ENCODE measurements around the gene KRTDAP. TPM values are rescaled to one million over a fixed set of nuclear protein-coding genes. Genes with fewer than 3 reads are reported as not detected.

KRTDAP gene
- total and polyA plus RNA-seq, 2 donors from 2014 or later: not detected

GRCh38 chr19:35459414-35460082 is 30.7 kb downstream of the KRTDAP start:
- H3K4me1 ChIP-seq (ENCODE audit: control insufficient read depth in 2 of 3, insufficient read depth in 2 of 3, low read depth in 1 of 3, low read length in 3 of 3): peaks cover 5 to 17% (median 11%) of the 10 kb centered on the region in 3 donors
- TF ChIP-seq CTCF (IDR thresholded peaks at IDR 0.05; ENCODE audit: borderline replicate concordance, extremely low read depth, insufficient read depth): no peak
- H3K9me3 ChIP-seq (ENCODE audit: control insufficient read depth in 2 of 3, insufficient read depth in 1 of 3, low read length in 3 of 3): no peaks in the 10 kb centered on the region
- no peaks in the 10 kb centered on the region for H3K27me3 ChIP-seq (ENCODE audit: control insufficient read depth, insufficient read depth, low read length)
- H3K36me3 ChIP-seq (ENCODE audit: control insufficient read depth in 2 of 3, insufficient read depth in 3 of 3, low read length in 3 of 3): no peaks in the 10 kb centered on the region
- no peak for FAIRE-seq
- H3K4me3 ChIP-seq (ENCODE audit: low read length in 3 of 3): no peak overlapping the region
- intact Hi-C loops (cut with DNase I): loop anchor here (10.0 kb wide), 1 partner anchor 105 kb away; the partner anchor contains the start of gene FFAR3
- H3K27ac ChIP-seq (ENCODE audit: low read depth in 2 of 2, low read length in 2 of 2): peak overlapping the region in 1 of 2 donors; percentile 72
- peak in 4 of 5 donors; percentile 22 to 84 (median 65) for DNase-seq
- H3K9ac ChIP-seq (ENCODE audit: low read length in 3 of 3): no peak overlapping the region

- Histone ChIP-seq H3K9me3 (ENCODE audit: control insufficient read depth in 2 of 3, insufficient read depth in 1 of 3, low read length in 3 of 3) (no peaks in the 10 kb centered on the region), H3K27ac (ENCODE audit: low read depth in 2 of 2, low read length in 2 of 2) (peak overlapping the region in 1 of 2 donors; percentile 72), H3K27me3 (ENCODE audit: control insufficient read depth, insufficient read depth, low read length) (no peaks in the 10 kb centered on the region), H3K9ac (ENCODE audit: low read length in 3 of 3) (no peak overlapping the region), H3K4me3 (ENCODE audit: low read length in 3 of 3) (no peak overlapping the region), H3K36me3 (ENCODE audit: control insufficient read depth in 2 of 3, insufficient read depth in 3 of 3, low read length in 3 of 3) (no peaks in the 10 kb centered on the region), H3K4me1 (ENCODE audit: control insufficient read depth in 2 of 3, insufficient read depth in 2 of 3, low read depth in 1 of 3, low read length in 3 of 3) (peaks cover 5 to 17% (median 11%) of the 10 kb centered on the region in 3 donors)
- TF ChIP-seq CTCF (IDR thresholded peaks at IDR 0.05; ENCODE audit: borderline replicate concordance, extremely low read depth, insufficient read depth): no peak
- intact Hi-C loops (cut with DNase I): no loop called here
- FAIRE-seq (no peak), DNase-seq (peak in 2 of 5 donors; percentile 34 to 44)
Measured at GRCh38 chr19:35458731-35459391, 31.4 kb downstream of the KRTDAP start.

GRCh38 chr19:35458192-35458591 is 32.1 kb downstream of the KRTDAP start:
- intact Hi-C loops (cut with DNase I): no loop called here
- no peaks in the 10 kb centered on the region for H3K27me3 ChIP-seq (ENCODE audit: control insufficient read depth, insufficient read depth, low read length)

More at GRCh38 chr19:35458192-35458591, 32.1 kb downstream of the KRTDAP start:
- Histone ChIP-seq H3K9ac (ENCODE audit: low read length in 3 of 3) (no peak overlapping the region), H3K4me1 (ENCODE audit: control insufficient read depth in 2 of 3, insufficient read depth in 2 of 3, low read depth in 1 of 3, low read length in 3 of 3) (peaks cover 5 to 17% (median 11%) of the 10 kb centered on the region in 3 donors), H3K27ac (ENCODE audit: low read depth in 2 of 2, low read length in 2 of 2) (no peak overlapping the region), H3K4me3 (ENCODE audit: low read length in 3 of 3) (no peak overlapping the region), H3K36me3 (ENCODE audit: control insufficient read depth in 2 of 3, insufficient read depth in 3 of 3, low read length in 3 of 3) (no peaks in the 10 kb centered on the region), H3K9me3 (ENCODE audit: control insufficient read depth in 2 of 3, insufficient read depth in 1 of 3, low read length in 3 of 3) (no peaks in the 10 kb centered on the region)
- FAIRE-seq (no peak), DNase-seq (no peak)
- TF ChIP-seq CTCF (IDR thresholded peaks at IDR 0.05; ENCODE audit: borderline replicate concordance, extremely low read depth, insufficient read depth): no peak
